Activated CD8-positive, alpha-beta memory T cell treated with anti-CD3 and anti-CD28 coated beads for 36 hours (primary cell): ENCODE data around the gene ADAM8. TPM values are rescaled to one million over a fixed set of nuclear protein-coding genes. Genes with fewer than 3 reads are reported as not detected.
"Not testable (repeated sequence)": the region's sequence is repeated elsewhere in the genome, so short reads cannot be mapped to it uniquely, and the experiment has no call there.

Experiments
- CTCF ChIA-PET: fragments of 350-600 bp; sonication (Branson Sonifier 250); formaldehyde crosslinking; loops from one replicate; lab custom pipeline; 2021; ENCODE audit warnings: antibody characterized with exemption; lab: Charles Lee
- POLR2A ChIA-PET: fragments of 350-600 bp; sonication (Branson Sonifier 250); formaldehyde crosslinking; loops from one replicate; lab custom pipeline; 2021; ENCODE audit warnings: antibody characterized with exemption; lab: Charles Lee
- total RNA-seq, 2 experiments: library from RNA; stranded (reverse); gene quantifications; one replicate each; pipeline ENCODE4 v1.2.3, GENCODE V29; 2021

ADAM8 gene
- total RNA-seq, 2 experiments from 2014 or later: 68.5 to 70.1 TPM

GRCh38 chr10:133230387-133231195 is 46.1 kb downstream of the ADAM8 start:
- ChIA-PET CTCF (interaction anchor here (1.0 kb wide), 1 partner anchor 87 kb away, joined by 3 read pairs; no protein-coding TSS in a partner anchor), POLR2A (no interaction called here)

GRCh38 chr10:133230044-133230361 is 46.7 kb downstream of the ADAM8 start, which contains the start of gene UTF1:
Gene UTF1, plus strand, starts transcription at chr10:133230217. Its CDS starts 72 bp downstream, at chr10:133230289.
- POLR2A ChIA-PET: no interaction called here
- CTCF ChIA-PET: interaction anchor here (1.0 kb wide), 1 partner anchor 87 kb away, joined by 3 read pairs; no protein-coding TSS in a partner anchor

- ChIA-PET POLR2A (no interaction called here), CTCF (interaction anchor here (1.0 kb wide), 1 partner anchor 86 kb away, joined by 3 read pairs; no protein-coding TSS in a partner anchor)
Measured at GRCh38 chr10:133229265-133230043, 47.2 kb downstream of the ADAM8 start.

- ChIA-PET POLR2A (no interaction called here), CTCF (no interaction called here)
Measured at GRCh38 chr10:133227256-133227655, 49.4 kb downstream of the ADAM8 start.

GRCh38 chr10:133226251-133226808 is 50.3 kb downstream of the ADAM8 start:
- CTCF ChIA-PET: interaction anchor here (1.0 kb wide), 1 partner anchor 33 kb away, joined by 3 read pairs; no protein-coding TSS in a partner anchor
- POLR2A ChIA-PET: no interaction called here

GRCh38 chr10:133225707-133226191 is 50.9 kb downstream of the ADAM8 start:
- CTCF ChIA-PET: interaction anchor here (1.0 kb wide), 2 partner anchors 33 to 53 kb away, joined by 3 read pairs; no protein-coding TSS in a partner anchor
- POLR2A ChIA-PET: no interaction called here

GRCh38 chr10:133224756-133225372 is 51.8 kb downstream of the ADAM8 start:
- ChIA-PET CTCF (interaction anchor here (1.0 to 1.1 kb wide), 2 partner anchors 9 to 53 kb away, joined by 3 to 4 read pairs; no protein-coding TSS in a partner anchor), POLR2A (interaction anchor here (0.7 kb wide), 1 partner anchor 162 kb away, joined by 3 read pairs; no protein-coding TSS in a partner anchor)

GRCh38 chr10:133224076-133224475 is 52.6 kb downstream of the ADAM8 start:
- ChIA-PET POLR2A (interaction anchor here (0.7 kb wide), 1 partner anchor 163 kb away, joined by 3 read pairs; no protein-coding TSS in a partner anchor), CTCF (interaction anchor here (1.1 kb wide), 1 partner anchor 10 kb away, joined by 4 read pairs; no protein-coding TSS in a partner anchor)

- CTCF ChIA-PET: interaction anchor here (0.7 kb wide), 1 partner anchor 54 kb away, joined by 3 read pairs; no protein-coding TSS in a partner anchor
- POLR2A ChIA-PET: not testable (repeated sequence)
Measured at GRCh38 chr10:133221756-133222155, 54.9 kb downstream of the ADAM8 start.

GRCh38 chr10:133221331-133221730 is 55.3 kb downstream of the ADAM8 start:
- CTCF ChIA-PET: interaction anchor here (0.7 kb wide), 1 partner anchor 54 kb away, joined by 3 read pairs; no protein-coding TSS in a partner anchor

GRCh38 chr10:133219782-133220181 is 56.9 kb downstream of the ADAM8 start:
- CTCF ChIA-PET: no interaction called here

More at GRCh38 chr10:133221331-133221730, 55.3 kb downstream of the ADAM8 start:
- POLR2A ChIA-PET: no interaction called here

GRCh38 chr10:133218891-133219290 is 57.8 kb downstream of the ADAM8 start:
- ChIA-PET CTCF (no interaction called here), POLR2A (no interaction called here)

More at GRCh38 chr10:133219782-133220181, 56.9 kb downstream of the ADAM8 start:
- POLR2A ChIA-PET: interaction anchor here (0.6 kb wide), 1 partner anchor 27 kb away, joined by 9 read pairs; no protein-coding TSS in a partner anchor

GRCh38 chr10:133217800-133218589 is 58.7 kb downstream of the ADAM8 start:
- ChIA-PET POLR2A (no interaction called here), CTCF (no interaction called here)

- ChIA-PET POLR2A (no interaction called here), CTCF (no interaction called here)
Measured at GRCh38 chr10:133216776-133217175, 59.9 kb downstream of the ADAM8 start.

GRCh38 chr10:133215586-133215985 is 61.1 kb downstream of the ADAM8 start:
- CTCF ChIA-PET: interaction anchor here (1.4 kb wide), 1 partner anchor 72 kb away, joined by 3 read pairs; no protein-coding TSS in a partner anchor
- POLR2A ChIA-PET: no interaction called here

- ChIA-PET POLR2A (no interaction called here), CTCF (interaction anchor here (1.4 kb wide), 1 partner anchor 71 kb away, joined by 3 read pairs; no protein-coding TSS in a partner anchor)
Measured at GRCh38 chr10:133214468-133215410, 61.9 kb downstream of the ADAM8 start.
